Measurements from ENCODE around the gene GDF9. TPM values are rescaled to one million over a fixed set of nuclear protein-coding genes. Genes with fewer than 3 reads are reported as not detected.

The GDF9 gene
- total and polyA plus RNA-seq, 2 experiments from 2014 or later = 0.11 to 0.14 TPM

- no peak for TF ChIP-seq ETS1 (IDR thresholded peaks at IDR 0.05)
- TF ChIP-seq NANOG (IDR thresholded peaks at IDR 0.05; ENCODE audit: borderline replicate concordance) = no peak
- TF ChIP-seq CREB1 (CRISPR knock-in tag; IDR thresholded peaks at IDR 0.05; ENCODE audit: low read depth) = no peak
Measured at GRCh38 chr5:132850066-132850465, 16.2 kb downstream of the GDF9 start (continued).

GRCh38 chr5:132849347-132849746 is 16.9 kb downstream of the GDF9 start:
- Histone ChIP-seq H3K36me3 (ENCODE audit: insufficient read depth) (no peaks in the 10 kb centered on the region), H3K27ac (ENCODE audit: low read depth) (no peak overlapping the region), H3K9me2 (ENCODE audit: insufficient read depth) (no peaks in the 10 kb centered on the region), H3K4me2 (no peak overlapping the region), H3K27me3 (ENCODE audit: insufficient read depth) (no peaks in the 10 kb centered on the region), H2AFZ (peak overlapping the region; percentile 52; the same call in 1 of the 2 replicates), H3K4me3 (no peak overlapping the region), H4K20me1 (replicated peaks; ENCODE audit: insufficient read depth) (no peaks in the 10 kb centered on the region), H3K4me1 (ENCODE audit: insufficient read depth) (0 out of 2 replicates have a peak, but pooled peaks cover 2% of the 10 kb centered on the region), H3F3A (replicated peaks; ENCODE audit: low read depth) (no peaks in the 10 kb centered on the region), H3K79me2 (replicated peaks; ENCODE audit: insufficient read depth) (no peaks in the 10 kb centered on the region)
- no peak overlapping the region for H3K27ac Mint-ChIP-seq
- no peak for DNase-seq (ENCODE audit: low spot score)
- H3K4me3 Mint-ChIP-seq = no peak overlapping the region
- no peak for ATAC-seq
- peaks cover 3% of the 10 kb centered on the region; the same call in 2 of the 3 replicates for H3K4me1 Mint-ChIP-seq
- H3K9me3 Mint-ChIP-seq = no peaks in the 10 kb centered on the region
- H3K27me3 Mint-ChIP-seq (ENCODE audit: insufficient read depth, low read depth, poor library complexity) = no peaks in the 10 kb centered on the region
- no peak for TF ChIP-seq JUNB (IDR thresholded peaks at IDR 0.05; ENCODE audit: unreplicated experiment)
- no peak for TF ChIP-seq ZNF462 (CRISPR knock-in tag; IDR thresholded peaks at IDR 0.05)
- no peak for TF ChIP-seq REST (IDR thresholded peaks at IDR 0.05; ENCODE audit: unreplicated experiment)
- H3K36me3 Mint-ChIP-seq (ENCODE audit: low read depth) = no peaks in the 10 kb centered on the region
